GM18909 (cell line): ENCODE measurements around the gene PPARA.

ENCODE experiments used
- ATAC-seq: cut with Tn5 transposase; IDR thresholded peaks from one replicate; pipeline ENCODE4 v1.9.1; 2021; ENCODE audit warnings: mild to moderate bottlenecking; ENCODE audit not compliant: unreplicated experiment, poor library complexity

Gene PPARA

GRCh38 chr22:46140989-46141928 lies 9.1 kb upstream of the PPARA start:
- no peak for ATAC-seq

- no peak for ATAC-seq
Measured at GRCh38 chr22:46142548-46143490, 7.5 kb upstream of the PPARA start.

- ATAC-seq, result no peak
Measured at GRCh38 chr22:46143491-46144147, 6.7 kb upstream of the PPARA start.

GRCh38 chr22:46145361-46145851 lies 4.9 kb upstream of the PPARA start:
- ATAC-seq, result no peak

GRCh38 chr22:46145896-46146295 lies 4.4 kb upstream of the PPARA start:
- ATAC-seq, result no peak

- no peak for ATAC-seq
Measured at GRCh38 chr22:46146329-46146728, 4.0 kb upstream of the PPARA start.

GRCh38 chr22:46147061-46147460 lies 3.3 kb upstream of the PPARA start:
- ATAC-seq, result no peak

GRCh38 chr22:46147471-46148267 lies 2.7 kb upstream of the PPARA start:
- ATAC-seq, result no peak

- ATAC-seq, result no peak
Measured at GRCh38 chr22:46148336-46148735, 2.0 kb upstream of the PPARA start.

GRCh38 chr22:46148816-46149511 lies 1.4 kb upstream of the PPARA start:
- no peak for ATAC-seq

GRCh38 chr22:46149512-46150033 lies 753 bp upstream of the PPARA start:
- no peak for ATAC-seq

- peak; percentile 28 for ATAC-seq
Measured at GRCh38 chr22:46150655-46151477, 540 bp downstream of the PPARA start.

- no peak for ATAC-seq
Measured at GRCh38 chr22:46153930-46154329, 3.6 kb downstream of the PPARA start.

- no peak for ATAC-seq
Measured at GRCh38 chr22:46156031-46156430, 5.7 kb downstream of the PPARA start.

GRCh38 chr22:46158283-46158682 lies 8.0 kb downstream of the PPARA start:
- no peak for ATAC-seq

GRCh38 chr22:46159212-46159611 lies 8.9 kb downstream of the PPARA start:
- ATAC-seq, result no peak

GRCh38 chr22:46159777-46160176 lies 9.5 kb downstream of the PPARA start:
- ATAC-seq, result no peak

- ATAC-seq, result no peak
Measured at GRCh38 chr22:46162285-46162684, 12.0 kb downstream of the PPARA start.
